DMS114 treated with DMSO at 0.1 percent for 48 hours (cell line): ENCODE data around the gene UBR4.
A peak's percentile ranks its signal among the peaks of the same experiment; 100 is the strongest.
"Not testable (repeated sequence)": the region's sequence is repeated elsewhere in the genome, so short reads cannot be mapped to it uniquely, and the experiment has no call there.

Experiments used
- DNase-seq: peaks from one replicate; lab custom pipeline; 2025; ENCODE audit not compliant: unreplicated experiment; lab: John Stamatoyannopoulos, UW

UBR4 gene

DNA sequence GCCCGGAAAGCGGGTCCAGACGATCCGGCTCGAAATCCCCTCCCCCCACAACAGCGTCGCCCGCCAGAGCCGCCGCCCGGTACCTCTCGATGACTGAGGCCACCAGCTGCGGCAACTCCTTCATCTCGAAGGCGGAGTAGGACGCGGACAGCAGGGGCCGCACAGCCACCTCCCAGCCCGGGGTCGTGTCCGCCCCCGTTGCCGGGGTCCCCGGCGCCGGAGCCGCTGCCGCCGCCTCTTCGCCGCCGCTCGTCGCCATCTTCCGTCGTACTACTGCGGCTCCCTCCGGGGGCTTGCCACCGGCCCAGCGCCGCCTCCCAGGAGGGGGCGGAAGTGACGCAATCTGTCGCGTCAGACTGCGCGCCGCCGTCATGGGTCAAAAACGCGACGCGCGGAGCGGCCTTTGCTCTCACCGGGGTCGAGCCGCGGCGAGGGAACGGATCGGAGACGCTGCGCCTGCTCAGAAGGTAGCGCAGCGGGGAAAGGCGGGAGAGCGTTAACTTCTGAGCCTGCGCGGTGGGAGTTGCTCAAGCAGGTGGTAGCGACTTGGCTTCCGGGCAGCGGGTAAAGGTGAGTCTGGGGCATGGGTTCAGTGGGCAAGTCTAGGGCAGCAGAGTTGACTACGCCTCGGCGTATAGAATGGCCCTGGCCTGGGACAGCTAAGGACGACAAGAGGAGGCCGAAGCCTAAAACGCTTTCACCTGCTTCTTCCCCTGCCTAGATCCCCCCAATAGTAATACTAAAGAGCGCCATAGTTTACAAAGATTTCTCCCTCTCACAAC is at the start of gene UBR4:
Gene UBR4, minus strand, starts transcription at position 277 of the 782 bp plus-strand sequence. Its CDS starts 18 bp downstream, at position 259.
- DNase-seq, result peak; percentile 84

DNA sequence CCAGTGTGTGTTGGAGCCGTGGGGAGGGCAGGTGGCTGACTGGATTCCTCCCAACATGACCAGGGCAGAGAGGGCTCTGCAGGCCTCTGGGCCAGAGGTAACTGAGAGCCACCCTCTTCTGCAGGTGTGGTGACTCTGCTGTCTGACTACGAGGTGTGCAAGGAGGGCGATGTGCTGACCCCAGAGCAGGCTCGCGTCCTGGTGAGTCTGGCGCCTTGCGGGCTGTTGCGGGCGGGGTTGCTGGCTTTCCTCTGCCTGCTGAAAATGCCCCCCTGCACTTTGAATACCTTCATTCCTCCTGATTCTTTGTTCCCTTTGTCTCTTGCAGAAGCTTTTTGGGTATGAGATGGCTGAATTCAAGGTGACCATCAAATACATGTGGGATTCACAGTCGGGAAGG is 48.3 kb upstream of the UBR4 start:
- DNase-seq, result no peak

DNA sequence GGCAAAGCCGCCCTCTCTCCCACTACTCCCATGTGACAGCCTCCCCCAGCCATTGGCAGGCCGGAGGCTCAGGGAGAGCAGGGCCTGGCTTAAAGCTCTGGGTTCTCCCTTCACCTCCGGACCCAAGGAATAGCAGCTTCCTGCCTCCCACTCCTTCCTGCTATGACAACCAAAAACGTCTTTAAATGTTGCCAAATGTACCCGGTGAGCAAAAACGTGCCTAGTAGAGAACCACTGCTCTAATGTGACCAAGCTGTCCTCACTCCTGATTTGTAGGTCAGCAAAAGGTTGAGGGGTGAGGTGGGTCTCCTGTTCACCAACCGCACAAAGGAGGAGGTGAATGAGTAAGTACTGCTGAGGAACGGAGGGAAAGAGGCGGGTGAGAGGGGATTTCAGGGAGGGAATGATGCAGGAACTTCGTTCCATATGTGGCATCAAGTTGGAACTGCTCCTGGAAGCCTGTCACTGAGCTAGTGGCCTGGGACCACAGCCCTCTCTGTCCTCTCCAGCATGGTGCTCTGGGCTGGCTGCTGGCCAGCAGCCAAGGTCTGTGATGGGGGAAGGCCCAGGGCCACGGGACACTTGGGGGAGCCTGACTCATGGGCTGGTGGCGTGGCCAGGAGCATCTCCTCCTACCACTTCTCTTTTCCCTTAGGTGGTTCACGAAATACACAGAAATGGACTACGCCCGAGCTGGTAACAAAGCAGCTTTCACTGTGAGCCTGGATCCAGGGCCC is 47.3 kb upstream of the UBR4 start:
- no peak for DNase-seq

DNA sequence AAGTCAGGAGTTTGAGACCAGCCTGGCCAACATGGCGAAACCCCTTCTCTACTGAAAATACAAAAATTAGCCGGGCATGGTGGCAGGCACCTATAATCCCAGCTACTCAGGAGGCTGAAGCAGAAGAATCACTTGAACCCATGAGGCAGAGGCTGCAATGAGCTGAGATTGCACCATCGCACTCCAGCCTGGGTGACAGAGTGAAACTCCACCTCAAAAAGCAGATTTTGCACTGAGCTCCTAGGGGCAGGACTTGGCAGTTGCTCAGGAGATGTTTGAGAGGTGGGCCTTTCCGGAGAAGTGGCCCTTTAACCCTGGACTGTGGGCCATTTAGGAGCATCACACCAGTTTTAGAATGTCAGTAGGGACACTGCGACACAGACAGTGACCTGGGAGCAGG is 46.2 kb upstream of the UBR4 start:
- not testable (repeated sequence) for DNase-seq

DNA sequence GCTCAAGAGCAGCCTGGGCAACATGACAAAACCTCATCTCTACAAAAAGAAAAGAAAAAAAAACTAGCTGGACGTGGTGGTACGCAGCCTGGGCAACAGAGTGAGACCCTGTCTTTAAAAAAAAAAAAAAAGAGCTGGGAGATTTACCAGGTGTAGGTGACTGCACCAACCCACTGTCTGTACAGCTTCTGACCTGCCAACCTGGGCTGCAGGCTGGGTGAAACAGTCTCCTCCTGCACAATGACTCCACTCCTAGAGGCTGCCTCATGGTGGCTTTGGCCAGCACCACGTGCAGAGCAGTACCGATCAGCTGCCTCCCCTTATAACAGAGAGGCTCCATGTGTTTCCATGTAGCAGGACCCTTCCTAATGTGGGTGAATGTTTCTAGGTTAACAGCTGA is 45.2 kb upstream of the UBR4 start:
- DNase-seq, result no peak

DNA sequence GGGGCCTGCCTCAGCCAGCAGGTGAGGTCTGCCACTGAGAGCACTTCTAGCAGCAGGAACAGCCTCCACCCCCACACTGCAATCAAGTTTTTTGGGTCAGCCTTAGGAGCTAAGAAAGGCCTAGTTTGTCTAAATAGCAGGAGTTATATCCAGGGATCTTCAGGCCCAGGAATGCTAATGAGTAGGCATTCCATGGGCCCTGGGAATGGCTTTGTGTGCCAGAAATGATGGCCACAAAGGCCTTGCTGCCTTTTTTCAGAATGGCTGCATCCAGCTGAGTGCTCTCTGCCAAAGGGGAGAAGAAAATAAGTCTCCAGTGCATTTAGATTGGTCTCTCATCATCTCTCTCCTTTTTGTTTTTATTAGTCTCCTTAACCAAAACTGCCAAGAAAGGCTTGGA is 44.4 kb upstream of the UBR4 start:
- DNase-seq, result no peak

DNA sequence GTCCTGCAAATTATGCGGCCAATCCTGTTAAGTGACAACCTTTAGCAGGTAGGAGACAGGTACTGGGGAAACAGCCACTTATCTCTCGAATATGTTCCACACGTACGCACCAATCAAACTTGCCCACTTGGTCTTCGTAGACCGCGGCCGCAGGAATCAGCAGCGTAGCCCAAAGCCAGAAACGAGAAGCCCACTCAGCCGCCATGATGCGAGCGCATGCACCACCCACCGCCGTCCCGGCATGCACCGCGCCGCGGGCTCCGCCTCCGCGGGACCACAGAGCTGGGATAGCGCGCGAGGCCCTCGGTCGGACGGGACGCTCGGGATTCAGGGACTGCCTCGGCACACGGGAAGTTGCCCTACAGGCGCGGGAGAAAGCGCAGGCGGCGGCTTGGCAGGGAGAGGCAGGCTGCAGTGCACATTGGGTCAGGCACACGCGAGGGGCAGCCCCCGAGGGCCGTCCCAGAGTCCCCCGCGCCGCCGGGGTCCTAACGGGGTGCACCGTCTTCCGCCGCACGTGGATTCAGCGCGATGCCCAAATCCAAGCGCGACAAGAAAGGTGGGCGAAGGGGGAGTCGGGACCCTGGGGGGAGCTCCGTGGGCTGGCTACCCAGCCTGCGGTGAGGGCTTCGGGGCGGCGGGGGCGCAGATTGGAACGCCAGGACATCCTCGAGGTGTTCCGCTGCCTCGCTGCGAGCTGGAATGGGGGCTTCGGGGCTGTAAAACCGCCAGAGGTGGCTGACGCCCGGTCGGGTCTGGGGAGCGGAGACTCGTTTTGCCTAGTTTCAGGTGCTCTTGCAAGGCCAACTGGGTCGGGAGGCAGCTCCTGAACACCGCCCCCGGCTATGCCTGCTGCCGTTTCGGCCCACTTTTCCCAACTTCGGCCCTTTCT is 41.5 kb upstream of the UBR4 start, which contains the start of the genes EMC1 and MRTO4:
Gene EMC1, minus strand, starts transcription at position 220 of the 892 bp plus-strand sequence. Its CDS starts 15 bp downstream, at position 205.
Gene MRTO4, plus strand, starts transcription at position 501 of the 892 bp plus-strand sequence. Its CDS starts 31 bp downstream, at position 532.
- peak; percentile 73 for DNase-seq

DNA sequence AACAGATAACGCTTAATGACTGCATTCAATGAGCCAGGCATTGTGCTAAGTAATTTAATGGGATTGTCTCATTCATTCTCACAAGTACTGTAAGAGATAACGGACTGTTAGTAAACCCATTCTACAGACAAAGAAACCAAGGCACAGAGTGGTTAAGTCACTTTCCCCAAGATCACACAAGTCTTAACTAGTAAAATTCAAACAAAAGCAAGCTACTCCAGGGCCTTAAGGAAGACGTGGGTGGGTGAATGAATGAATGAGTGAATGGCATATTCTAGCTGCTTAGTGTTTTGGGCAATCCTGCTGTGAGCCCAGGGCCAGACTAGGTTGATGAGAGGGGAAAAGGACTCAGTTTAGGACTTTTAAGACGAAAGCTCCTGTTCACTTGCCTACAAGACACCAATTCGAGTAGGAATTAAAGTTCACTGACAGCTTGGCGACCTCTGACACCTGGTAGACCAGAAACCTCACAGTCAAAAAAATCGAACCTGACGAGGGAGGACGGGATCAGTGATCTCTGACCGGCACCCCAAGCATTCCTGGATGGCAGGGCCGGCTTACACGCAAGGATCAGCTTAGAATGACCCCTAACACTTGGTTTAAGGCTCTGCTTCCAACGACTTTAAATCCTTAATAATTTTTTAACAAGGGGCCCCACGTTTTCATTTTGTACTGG is 40.7 kb upstream of the UBR4 start:
- DNase-seq, result no peak

DNA sequence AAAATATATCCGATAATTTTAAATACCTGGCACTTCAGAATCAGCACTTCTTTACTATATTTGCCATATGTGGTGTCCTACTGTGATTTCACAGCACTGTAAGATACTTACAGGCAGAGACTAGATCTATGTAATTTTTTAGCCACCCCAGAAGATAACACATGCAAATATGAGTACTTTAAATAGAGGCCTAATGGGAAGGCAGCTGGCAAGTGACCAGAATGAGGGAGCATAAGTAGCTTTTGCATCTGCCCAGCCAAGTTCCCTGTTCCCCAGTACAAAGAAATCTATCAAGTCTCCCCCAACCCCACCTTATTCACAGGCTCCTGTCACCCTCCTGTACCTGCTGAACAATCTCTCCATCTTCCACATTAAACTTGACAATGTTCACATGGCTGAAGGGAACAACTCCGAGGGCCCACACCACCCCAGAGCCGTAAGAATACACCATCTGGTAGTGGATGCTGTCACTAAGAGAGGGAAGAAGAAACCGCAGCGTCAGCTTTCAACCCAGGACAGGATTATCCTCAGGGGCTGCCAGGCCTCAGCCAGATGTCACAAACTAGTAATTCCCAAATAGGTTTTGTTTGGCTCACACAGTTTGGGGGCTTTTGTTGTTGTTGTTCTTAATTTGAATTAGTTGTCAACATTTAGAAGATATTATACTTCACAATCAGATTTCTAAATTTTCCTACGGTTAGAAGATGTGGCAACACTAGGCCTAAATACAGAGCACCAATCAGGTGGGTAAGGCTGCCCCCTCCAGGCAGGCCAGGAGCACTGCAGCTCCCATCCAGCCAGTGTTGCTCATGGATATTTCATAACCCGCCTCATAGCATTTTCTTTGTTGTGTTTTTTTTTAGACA is 30.8 kb upstream of the UBR4 start:
- peak; percentile 14 for DNase-seq

DNA sequence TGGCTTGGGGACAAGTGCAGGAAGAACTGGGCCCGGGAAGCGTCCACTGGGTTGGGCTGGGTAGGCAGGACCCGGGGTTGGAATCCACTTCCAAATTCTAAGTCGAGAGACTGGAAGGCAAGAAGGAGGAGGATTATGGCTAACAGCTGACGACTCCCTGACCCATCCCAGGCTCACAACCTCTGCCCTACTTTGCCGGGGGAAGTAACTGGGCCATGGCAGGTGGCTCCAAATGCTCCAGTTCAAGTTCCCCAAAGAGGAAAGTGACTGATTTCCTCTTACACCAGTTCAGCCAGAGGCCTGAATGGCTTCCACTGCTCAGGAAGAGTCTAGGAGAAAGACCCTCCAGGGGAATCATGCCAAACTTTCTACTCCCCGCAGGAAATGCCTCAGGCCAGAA is 29.8 kb upstream of the UBR4 start:
- no peak for DNase-seq

DNA sequence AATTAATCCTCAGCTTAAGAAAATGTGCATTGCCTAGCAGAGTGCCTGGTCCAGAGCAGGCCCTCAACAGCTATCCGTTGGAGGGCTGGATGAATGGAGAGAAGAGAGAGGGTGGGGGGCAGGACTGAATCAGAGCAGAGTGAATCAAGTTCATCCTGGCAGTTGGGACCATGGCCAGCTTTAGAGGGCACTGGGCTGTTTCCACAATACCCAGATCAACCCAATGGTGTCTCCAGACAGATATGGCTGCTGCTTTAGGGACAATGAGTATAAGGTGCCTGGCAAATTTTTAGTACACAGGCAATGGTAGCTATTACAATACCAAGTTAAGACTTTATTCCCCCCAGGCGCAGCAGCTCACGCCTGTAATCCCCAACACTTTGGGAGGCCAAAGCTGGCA is 24.2 kb upstream of the UBR4 start:
- no peak for DNase-seq

DNA sequence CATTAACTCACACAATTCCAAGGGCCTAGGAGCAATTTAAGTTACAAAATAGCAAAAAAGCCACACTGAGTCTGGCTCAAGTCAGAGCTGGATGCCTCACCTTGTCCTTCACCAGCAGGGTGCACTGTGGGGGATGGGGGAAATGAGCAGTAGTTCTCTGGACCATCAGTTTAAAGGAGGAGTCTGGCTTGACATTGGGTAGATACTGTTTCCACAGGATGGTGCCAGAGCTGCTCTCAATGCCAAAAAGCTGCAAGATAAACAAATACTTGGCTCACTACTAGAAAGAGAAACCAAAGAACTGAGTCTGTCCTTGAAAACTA is 22.4 kb upstream of the UBR4 start:
- no peak for DNase-seq

DNA sequence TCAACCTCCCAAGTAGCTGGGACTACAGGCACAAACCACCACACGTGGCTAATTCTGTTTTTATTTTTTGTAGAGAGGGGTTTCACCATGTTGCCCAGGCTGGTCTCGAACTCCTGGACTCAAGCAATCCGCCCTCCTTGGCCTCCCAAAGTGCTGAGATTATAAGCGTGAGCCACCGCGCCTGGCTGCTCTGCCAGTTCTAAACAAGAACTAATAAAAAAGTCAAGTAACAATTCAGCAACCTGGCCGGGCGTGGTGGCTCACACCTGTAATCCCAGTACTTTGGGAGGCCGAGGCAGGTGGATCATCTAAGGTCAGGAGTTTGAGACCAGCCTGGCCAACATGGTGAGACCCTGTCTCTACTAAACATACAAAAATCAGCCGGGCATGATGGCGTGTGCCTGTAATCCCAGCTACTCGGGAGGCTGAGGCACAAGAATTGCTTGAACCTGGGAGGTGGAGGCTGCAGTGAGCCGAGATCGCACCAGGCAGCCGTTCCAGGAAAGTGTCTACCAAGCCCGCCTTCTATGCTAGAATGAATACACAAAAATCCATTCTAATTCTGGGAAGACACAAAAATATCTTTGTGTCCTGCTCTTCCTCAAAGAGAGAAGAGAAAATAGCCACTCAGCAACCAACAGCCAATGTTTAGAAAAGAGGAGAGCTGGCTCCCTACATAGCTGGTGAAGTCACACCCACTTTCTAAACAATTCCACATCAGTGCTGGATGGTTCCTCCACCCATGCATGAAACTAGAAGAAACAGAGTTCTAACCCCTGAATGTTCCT is 21.9 kb upstream of the UBR4 start:
- DNase-seq, result not testable (repeated sequence)

DNA sequence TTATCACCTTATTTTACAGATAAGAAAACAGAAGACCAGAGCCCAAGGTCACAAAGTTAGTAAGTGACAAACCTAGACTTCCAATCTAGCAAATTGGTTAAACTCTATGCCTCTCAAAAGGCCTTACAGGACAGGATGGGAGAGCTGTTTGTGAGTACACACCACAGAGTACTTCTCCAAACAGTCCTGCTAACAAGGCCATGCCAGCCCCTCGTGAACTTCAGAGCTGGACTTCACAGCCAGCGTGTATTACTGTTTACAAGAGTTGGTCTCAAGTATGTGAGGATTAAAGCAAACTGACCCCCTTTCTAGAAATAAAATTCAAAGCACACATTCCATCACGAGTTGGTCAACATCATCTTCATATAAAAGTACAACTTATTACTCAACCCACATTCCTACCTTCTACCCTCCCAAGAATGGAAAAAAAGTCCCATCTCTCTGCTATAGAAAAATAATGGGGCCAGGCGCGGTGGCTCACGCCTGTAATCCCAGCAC is 19.8 kb upstream of the UBR4 start:
- DNase-seq, result no peak

DNA sequence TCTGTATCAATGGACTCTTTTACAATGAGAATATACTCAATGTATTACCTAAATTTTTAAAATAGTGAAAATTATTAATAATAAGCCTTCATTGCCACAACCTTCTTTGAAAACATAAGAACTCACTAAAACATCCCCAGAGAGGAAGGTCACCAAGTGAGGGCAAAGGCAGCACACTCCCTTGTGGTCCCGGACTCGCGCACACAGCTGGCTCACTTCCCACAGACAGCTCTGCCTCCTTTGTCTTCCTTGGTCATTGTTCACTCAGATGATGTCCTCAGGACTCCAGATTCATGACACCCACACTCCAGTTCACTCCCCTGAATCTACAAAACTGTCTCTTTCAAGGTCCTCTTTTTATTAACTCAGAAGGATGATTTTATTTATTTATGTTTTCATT is 19.2 kb upstream of the UBR4 start:
- DNase-seq, result no peak

DNA sequence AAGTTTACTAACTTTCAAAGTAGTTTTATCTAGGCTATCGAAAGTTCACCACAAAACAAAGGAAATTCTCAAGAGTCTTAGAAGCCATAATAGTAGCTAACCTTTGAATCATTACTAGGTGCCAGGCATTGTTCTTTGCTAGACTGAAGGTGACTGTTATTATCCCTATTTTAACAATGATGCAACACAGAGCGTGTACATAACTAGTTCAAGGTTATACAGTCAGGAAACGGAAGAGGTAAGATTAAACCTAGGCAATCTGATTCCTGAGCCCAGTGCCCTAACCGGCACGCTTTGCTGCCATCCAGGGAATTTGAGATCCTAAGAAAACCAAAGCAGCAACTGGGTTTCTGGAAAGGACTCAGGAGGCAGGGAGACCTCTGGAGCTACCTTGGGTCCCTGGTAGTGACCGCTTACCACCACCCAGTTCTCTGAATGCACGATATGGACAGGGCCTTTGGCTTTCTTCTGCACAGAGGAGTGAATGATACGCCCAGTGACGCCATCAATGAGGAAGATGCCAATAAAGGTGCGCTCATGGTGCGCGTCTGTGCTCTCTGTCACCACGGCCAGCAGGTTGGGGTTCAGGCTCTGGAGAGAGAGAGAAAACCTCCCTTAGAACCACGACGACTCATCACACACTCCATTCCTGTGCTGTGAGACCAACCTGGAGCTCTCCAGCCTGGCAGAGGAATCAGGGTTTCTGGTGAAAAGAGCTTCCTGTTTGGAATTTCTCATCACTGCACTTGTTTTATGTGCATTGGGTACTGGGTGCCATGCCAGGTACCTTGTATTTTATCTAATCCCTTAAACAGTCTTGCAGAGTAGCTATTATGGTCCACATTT is 13.1 kb upstream of the UBR4 start:
- DNase-seq, result no peak

DNA sequence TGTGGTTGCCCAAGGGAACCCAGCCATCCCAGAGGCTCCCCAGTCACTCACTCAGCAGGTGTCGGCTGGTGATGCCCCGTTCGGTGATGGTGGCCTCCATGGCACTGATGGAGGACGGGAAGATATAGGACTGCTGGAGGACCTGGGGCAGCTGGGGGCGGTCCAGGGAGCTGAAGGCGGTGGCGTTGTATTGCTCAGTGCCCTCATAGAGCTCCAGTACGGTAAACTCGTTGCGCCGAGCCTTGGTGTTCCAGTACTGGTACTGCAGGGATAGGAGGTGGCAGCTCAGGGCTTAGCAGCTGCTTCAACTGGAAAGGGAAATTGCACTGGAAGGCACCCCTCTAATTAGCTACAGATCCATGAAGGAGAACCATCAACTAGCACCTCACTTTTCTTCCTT is 12.5 kb upstream of the UBR4 start:
- DNase-seq, result no peak

DNA sequence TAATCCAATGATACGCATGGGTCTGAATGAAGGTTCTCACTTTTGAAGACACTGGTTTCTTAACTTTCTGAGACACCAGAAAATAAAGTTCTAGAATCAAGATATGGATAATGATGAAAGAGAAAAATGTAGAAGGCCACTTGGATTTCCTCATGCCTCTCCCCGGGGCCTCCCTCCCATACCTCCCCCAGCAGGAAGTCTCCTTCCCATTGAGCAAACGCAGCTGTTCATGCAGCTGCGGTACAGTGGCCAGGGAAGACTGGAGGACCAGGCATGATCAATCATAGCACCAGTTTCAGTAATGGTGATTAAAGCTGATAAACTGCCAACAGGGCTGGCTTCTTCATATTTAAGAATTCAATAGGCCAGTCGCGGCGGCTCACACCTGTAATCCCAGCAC is 10.9 kb upstream of the UBR4 start:
- DNase-seq, result no peak
